B cell (primary cell): ENCODE results near the gene PRKAB1. TPM values are rescaled to one million over a fixed set of nuclear protein-coding genes. Genes with fewer than 3 reads are reported as not detected.

ENCODE experiments used
- ATAC-seq: fragments of 200-7000 bp; cut with Tn5 transposase; one replicate; pipeline ENCODE4 v1.10.0; 2021; ENCODE audit warnings: low read depth, mild to moderate bottlenecking, moderate number of reproducible peaks, moderate library complexity
- CTCF ChIA-PET: fragments of 350-600 bp; sonication (Branson Sonifier 250); formaldehyde crosslinking; loops from one replicate; lab custom pipeline; 2021; ENCODE audit warnings: antibody characterized with exemption, inconsistent platforms; lab: Charles Lee
- POLR2A ChIA-PET: fragments of 350-600 bp; sonication (Branson Sonifier 250); formaldehyde crosslinking; loops from one replicate; lab custom pipeline; 2021; ENCODE audit warnings: antibody characterized with exemption; lab: Charles Lee
- DNase-seq: peaks from one replicate; pipeline ENCODE4 v3.0.0; 2013
- H2AFZ ChIP-seq: 2 replicates; pipeline ENCODE4 v1.6.1; 2012; ENCODE audit warnings: mild to moderate bottlenecking, low read depth, low read length; ENCODE audit not compliant: insufficient read depth, poor library complexity, severe bottlenecking
- H3K27ac ChIP-seq, 2 donors: 1 replicate in 1 of 2; 2 replicates in 1 of 2; pipeline ENCODE4 v1.5.1; 2012 to 2013; ENCODE audit warnings: low read length in 2 of 2, mild to moderate bottlenecking in 2 of 2, moderate library complexity in 1 of 2
- H3K27me3 ChIP-seq, 4 experiments: fragments of 200-600 bp in 1 of 4; sonication (generic) in 1 of 4; replicated peaks in 1 of 4; 1 replicate in 2 of 4; 2 replicates in 2 of 4; pipeline versions ENCODE4 v1.6.1 to v1.7.0; 2013 to 2016; ENCODE audit warnings: low read length in 3 of 4, mild to moderate bottlenecking in 2 of 4, mixed read lengths in 1 of 4, moderate library complexity in 1 of 4; ENCODE audit not compliant: insufficient read depth in 4 of 4, control insufficient read depth in 3 of 4; ENCODE audit errors: control extremely low read depth in 1 of 4
- H3K36me3 ChIP-seq, 2 experiments: replicated peaks in 1 of 2; 1 replicate in 1 of 2; 2 replicates in 1 of 2; pipeline versions ENCODE4 v1.6.1 to v1.7.1; 2013; ENCODE audit warnings: low read length in 1 of 2; ENCODE audit not compliant: insufficient read depth in 2 of 2, control insufficient read depth in 1 of 2; ENCODE audit errors: control extremely low read depth in 1 of 2, extremely low read depth in 1 of 2
- H3K4me1 ChIP-seq, 2 donors: fragments of 200-600 bp in 1 of 2; sonication (generic) in 1 of 2; 1 replicate in 1 of 2; 2 replicates in 1 of 2; pipeline versions ENCODE4 v1.5.1 to v1.6.1; 2013 to 2017; ENCODE audit warnings: low read length in 2 of 2; ENCODE audit not compliant: control insufficient read depth in 2 of 2, insufficient read depth in 2 of 2
- H3K4me2 ChIP-seq: replicated peaks from 2 replicates; pipeline ENCODE3; 2012; ENCODE audit warnings: mild to moderate bottlenecking, low read depth, low read length; ENCODE audit not compliant: poor library complexity, severe bottlenecking
- H3K4me3 ChIP-seq, 5 experiments: fragments of 200-600 bp in 1 of 5; sonication (generic) in 1 of 5; 1 replicate in 3 of 5; 2 replicates in 2 of 5; pipeline versions ENCODE4 v1.5.1 to v1.7.0; 2011 to 2016; ENCODE audit warnings: low read length in 4 of 5, mild to moderate bottlenecking in 4 of 5, low read depth in 2 of 5, control low read depth in 1 of 5, moderate library complexity in 1 of 5; ENCODE audit not compliant: insufficient read depth in 1 of 5; ENCODE audit errors: control extremely low read depth in 1 of 5, extremely low read depth in 1 of 5
- H3K79me2 ChIP-seq: fragments of 200-600 bp; sonication (generic); one replicate; pipeline ENCODE4 v1.6.0; 2016; ENCODE audit warnings: low read length; ENCODE audit not compliant: control insufficient read depth, insufficient read depth
- H3K9ac ChIP-seq: fragments of 200-600 bp; sonication (generic); 2 replicates; pipeline ENCODE4 v1.6.1; 2017; ENCODE audit warnings: mild to moderate bottlenecking, low read length, moderate library complexity
- H3K9me3 ChIP-seq, 3 donors: one replicate each; pipeline versions ENCODE4 v1.6.1 to v1.7.1; 2013; ENCODE audit warnings: low read length in 2 of 3; ENCODE audit not compliant: control insufficient read depth in 2 of 3, insufficient read depth in 1 of 3; ENCODE audit errors: control extremely low read depth in 1 of 3
- H4K20me1 ChIP-seq: 2 replicates; pipeline ENCODE4 v1.6.0; 2012; ENCODE audit warnings: mild to moderate bottlenecking, low read length; ENCODE audit not compliant: insufficient read depth, control insufficient read depth, poor library complexity, severe bottlenecking
- H3K27ac Mint-ChIP-seq: one replicate; pipeline ENCODE4 v1.8.0; 2021; ENCODE audit warnings: mixed read lengths
- H3K27me3 Mint-ChIP-seq: one replicate; pipeline ENCODE4 v1.8.0; 2021; ENCODE audit warnings: mixed read lengths
- H3K4me1 Mint-ChIP-seq: one replicate; pipeline ENCODE4 v1.8.0; 2021; ENCODE audit warnings: mixed read lengths
- H3K4me3 Mint-ChIP-seq: one replicate; pipeline ENCODE4 v1.8.0; 2021; ENCODE audit warnings: mixed read lengths
- H3K9me3 Mint-ChIP-seq: one replicate; pipeline ENCODE4 v1.8.0; 2022; ENCODE audit warnings: mixed read lengths; ENCODE audit not compliant: insufficient read depth
- CTCF ChIP-seq: fragments of 200-600 bp; IDR thresholded peaks from one replicate; pipeline ENCODE4 v1.8.0; 2022; ENCODE audit warnings: antibody characterized with exemption, mild to moderate bottlenecking
- EZH2 ChIP-seq: IDR thresholded peaks from 2 replicates; pipeline ENCODE4 v1.6.1; 2012; ENCODE audit warnings: borderline replicate concordance, low read depth, mild to moderate bottlenecking, moderate library complexity, low read length; ENCODE audit not compliant: insufficient read depth, poor library complexity, severe bottlenecking
- WGBS: methylation state at CpG from one replicate; pipeline ENCODE4 v1.1.5; 2013; ENCODE audit warnings: missing lambda C conversion rate; ENCODE audit not compliant: insufficient coverage; 5-methylcytosine and 5-hydroxymethylcytosine counted together
- intact Hi-C: fragments of 100-400 bp; cut with micrococcal nuclease; formaldehyde crosslinking; loops from one replicate; pipeline ENCODE4 v1.10.0; 2022
- polyA plus RNA-seq: library from polyadenylated mRNA; depleted of rRNA; stranded (reverse); fragments of >200 nt; gene quantifications from 2 replicates; pipeline ENCODE4 v1.2.3, GENCODE V29; 2012
- total RNA-seq, 2 donors: library from RNA; stranded (reverse); fragments of 120-200 nt in 1 of 2; gene quantifications; 1 replicate in 1 of 2; 2 replicates in 1 of 2; pipeline versions ENCODE4 v1.2.3 to v1.2.4, GENCODE V29; 2013 to 2022

PRKAB1 gene
- total and polyA plus RNA-seq, 2 donors (not counting 1 experiment from before 2014, with no cell fraction given) = 36.4 to 56.4 TPM

GRCh38 chr12:119678459-119678858 lies 10.5 kb downstream of the PRKAB1 start:
- Histone ChIP-seq H3K27ac (no peak overlapping the region), H3K4me1 (peaks cover 19 to 24% of the 10 kb centered on the region in 2 donors), H3K9me3 (no peaks in the 10 kb centered on the region), H2AFZ (no peak overlapping the region), H3K4me3 (no peak overlapping the region), H4K20me1 (no peaks in the 10 kb centered on the region), H3K79me2 (no peaks in the 10 kb centered on the region), H3K36me3 (peaks cover 5 to 80% of the 10 kb centered on the region in 2 experiments), H3K4me2 (no peak overlapping the region), H3K27me3 (no peaks in the 10 kb centered on the region), H3K9ac (no peak overlapping the region)
- Mint-ChIP-seq H3K27me3 (no peaks in the 10 kb centered on the region), H3K4me3 (no peak overlapping the region), H3K4me1 (peaks cover 34% of the 10 kb centered on the region), H3K27ac (no peak overlapping the region), H3K9me3 (no peaks in the 10 kb centered on the region)
- no peak for ATAC-seq
- ChIA-PET CTCF (interaction anchor here (1.1 kb wide), 1 partner anchor 10 kb away, joined by 5 read pairs; the partner anchor contains the start of gene PRKAB1), POLR2A (no interaction called here)
- intact Hi-C loops = no loop called here
- DNase-seq = no peak
- WGBS = 93% methylated on average over 6 of the region's 7 CpGs
- TF ChIP-seq CTCF (no peak), EZH2 (no peak)

GRCh38 chr12:119679081-119679480 lies 11.1 kb downstream of the PRKAB1 start:
- POLR2A ChIA-PET = no interaction called here

More at GRCh38 chr12:119679081-119679480, 11.1 kb downstream of the PRKAB1 start:
- CTCF ChIA-PET = interaction anchor here (1.1 to 4.9 kb wide), 2 partner anchors 9 to 11 kb away, joined by 3 to 22 read pairs; partner anchors contain the start of gene PRKAB1
- DNase-seq (no peak), ATAC-seq (no peak)
- no peak for TF ChIP-seq CTCF
- no peak for TF ChIP-seq EZH2
- no peak overlapping the region for H2AFZ ChIP-seq
- H3K27ac Mint-ChIP-seq = no peak overlapping the region
- no peaks in the 10 kb centered on the region for H3K9me3 Mint-ChIP-seq
- peaks cover 5 to 74% of the 10 kb centered on the region in 2 experiments for H3K36me3 ChIP-seq
- H3K4me1 Mint-ChIP-seq = peaks cover 32% of the 10 kb centered on the region
- peaks cover 19 to 24% of the 10 kb centered on the region in 2 donors for H3K4me1 ChIP-seq
- no peaks in the 10 kb centered on the region for H4K20me1 ChIP-seq
- intact Hi-C loops = no loop called here
- H3K27me3 ChIP-seq = no peaks in the 10 kb centered on the region
- H3K9me3 ChIP-seq = no peaks in the 10 kb centered on the region
- no peak overlapping the region for H3K4me3 Mint-ChIP-seq
- H3K79me2 ChIP-seq = no peaks in the 10 kb centered on the region
- no peak overlapping the region for H3K27ac ChIP-seq
- no peaks in the 10 kb centered on the region for H3K27me3 Mint-ChIP-seq
- H3K4me3 ChIP-seq = no peak overlapping the region
- H3K4me2 ChIP-seq = no peak overlapping the region
- no peak overlapping the region for H3K9ac ChIP-seq
- WGBS = 95% methylated on average over 4 of the region's 5 CpGs
